Sciatic nerve (tissue), 2 donors: Measurements from ENCODE around the gene PPIG. TPM values are rescaled to one million over a fixed set of nuclear protein-coding genes. Genes with fewer than 3 reads are reported as not detected.
"Not testable (repeated sequence)": the region's sequence is repeated elsewhere in the genome, so short reads cannot be mapped to it uniquely, and the experiment has no call there.

Source experiments
- ATAC-seq: fragments of 200-7000 bp; cut with Tn5 transposase; one replicate; pipeline ENCODE4 v1.9.1; 2020; ENCODE audit warnings: mild to moderate bottlenecking, moderate library complexity
- DNase-seq: peaks from one replicate; pipeline ENCODE4 v3.0.0-alpha.2; 2020; ENCODE audit warnings: low spot score
- intact Hi-C: fragments of 100-400 bp; cut with DNase I; formaldehyde crosslinking; loops from one replicate; pipeline ENCODE4 v1.14.2; 2022
- total RNA-seq: library from RNA; stranded (reverse); fragmentation: NEBNext Ultra II Directional; extraction: Animal tissue kit (Norgen Biotek cat#: 25700); gene quantifications from one replicate; pipeline ENCODE4 v1.2.1, GENCODE V29; 2021
- donor health status: DM: no; HTN: no; CAD: no.
- donor health status: DM: no; HTN: no; CAD: no.

PPIG gene
- total RNA-seq, 1 donor from 2014 or later: 76.5 TPM

DNA sequence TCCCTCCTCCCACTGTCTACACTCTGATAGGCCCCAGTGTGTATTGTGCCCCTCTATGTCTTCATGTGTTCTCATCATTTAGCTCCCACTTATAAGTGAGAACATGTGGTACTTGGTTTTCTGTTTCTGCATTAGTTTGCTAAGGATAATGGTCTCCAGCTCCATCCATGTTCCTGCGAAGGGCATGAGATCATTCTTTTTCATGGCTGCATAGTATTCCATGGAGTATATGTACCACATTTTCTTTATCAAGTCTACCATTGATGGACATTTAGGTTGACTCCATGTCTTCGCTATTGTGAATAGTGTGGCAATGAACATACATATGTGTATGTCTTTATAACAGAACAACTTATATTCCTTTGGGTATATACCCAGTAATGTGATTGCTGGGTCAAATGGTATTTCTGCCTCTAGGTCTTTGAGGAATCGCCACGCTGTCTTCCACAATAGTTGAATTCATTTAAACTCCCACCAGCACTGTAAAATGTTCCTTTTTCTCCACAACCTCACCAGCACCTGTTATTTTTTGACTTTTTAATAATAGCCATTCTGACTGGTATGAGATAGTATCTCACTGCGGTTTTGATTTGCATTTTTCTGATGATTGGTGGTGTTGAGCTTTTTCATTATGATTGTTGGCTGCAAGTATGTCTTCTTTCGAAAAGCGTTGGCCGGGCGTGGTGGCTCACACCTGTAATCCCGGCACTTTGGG is 1.4 kb upstream of the PPIG start:
- ATAC-seq, intact Hi-C loops, DNase-seq: not testable (repeated sequence)

- intact Hi-C loops: no loop called here
- ATAC-seq: no peak
Measured at GRCh38 chr2:169583518-169583917, 633 bp upstream of the PPIG start.

DNA sequence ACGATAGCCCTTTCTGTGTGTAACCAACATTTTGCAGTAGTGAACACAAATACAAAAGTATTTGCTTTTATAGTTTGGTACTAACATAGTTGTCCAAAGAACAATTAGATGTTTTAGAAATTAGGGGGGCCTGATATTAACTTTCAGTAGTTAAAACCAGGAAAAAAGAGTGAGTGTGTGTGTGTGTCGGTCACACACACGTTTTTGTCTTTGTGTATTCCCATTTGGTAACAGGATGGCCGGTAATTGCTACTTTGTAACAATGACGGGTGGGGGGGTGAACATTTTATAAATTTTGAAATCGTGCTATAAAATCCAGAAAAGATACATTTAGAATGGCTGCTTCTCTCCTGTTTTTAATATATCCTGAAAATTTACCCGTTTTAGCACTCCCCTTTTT is 1.5 kb downstream of the PPIG start:
- no peak for ATAC-seq
- no peak for DNase-seq
- intact Hi-C loops: no loop called here

More at GRCh38 chr2:169583518-169583917, 633 bp upstream of the PPIG start:
- no peak for DNase-seq

GRCh38 chr2:169590804-169591203 is 6.7 kb downstream of the PPIG start:
- no peak for DNase-seq
- ATAC-seq: no peak
- intact Hi-C loops: no loop called here

GRCh38 chr2:169596546-169596945 is 12.4 kb downstream of the PPIG start:
- DNase-seq, intact Hi-C loops, ATAC-seq: not testable (repeated sequence)

DNA sequence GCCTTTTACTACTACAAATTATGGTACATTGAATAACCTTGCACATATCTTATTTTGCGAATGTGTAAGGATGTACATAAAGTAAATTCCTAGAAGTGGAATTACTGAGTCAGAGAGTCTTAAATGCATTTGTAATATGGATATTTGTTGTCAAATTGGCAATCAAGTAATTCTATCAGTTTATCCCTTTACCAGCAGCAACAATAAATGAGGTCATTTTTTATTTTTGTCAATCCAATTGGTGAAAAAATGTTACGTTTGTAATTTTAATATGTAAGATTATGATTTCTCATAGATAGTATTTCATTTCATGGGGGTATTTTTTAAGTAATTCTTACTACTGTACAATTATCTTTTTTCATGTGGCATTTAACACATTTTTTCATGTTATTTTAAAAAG is 14.8 kb downstream of the PPIG start:
- intact Hi-C loops: no loop called here
- ATAC-seq: no peak
- no peak for DNase-seq

DNA sequence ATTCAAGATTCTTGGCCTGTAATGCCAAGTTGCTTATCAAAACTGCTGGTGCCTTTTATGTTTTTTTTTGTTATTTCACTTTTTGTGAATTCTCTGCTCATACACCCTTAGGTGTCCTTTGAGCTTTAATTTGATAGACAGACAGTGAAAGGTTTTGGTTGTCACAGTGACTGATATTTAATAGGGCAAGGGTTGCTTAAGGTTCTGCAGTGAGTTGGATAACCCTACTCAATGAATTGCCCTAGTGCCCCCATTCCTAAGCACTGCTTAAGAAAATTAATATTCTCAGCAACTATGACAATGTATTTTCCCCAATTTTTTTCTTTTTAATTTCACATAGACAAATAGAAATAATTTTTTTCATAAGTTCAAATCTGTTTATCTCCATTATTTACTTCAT is 15.4 kb downstream of the PPIG start:
- intact Hi-C loops: no loop called here
- no peak for DNase-seq
- no peak for ATAC-seq

GRCh38 chr2:169609264-169609663 is 25.1 kb downstream of the PPIG start:
- intact Hi-C loops: no loop called here
- ATAC-seq (no peak), DNase-seq (no peak)

GRCh38 chr2:169613876-169614275 is 29.7 kb downstream of the PPIG start:
- ATAC-seq: no peak
- DNase-seq: no peak
- intact Hi-C loops: no loop called here

DNA sequence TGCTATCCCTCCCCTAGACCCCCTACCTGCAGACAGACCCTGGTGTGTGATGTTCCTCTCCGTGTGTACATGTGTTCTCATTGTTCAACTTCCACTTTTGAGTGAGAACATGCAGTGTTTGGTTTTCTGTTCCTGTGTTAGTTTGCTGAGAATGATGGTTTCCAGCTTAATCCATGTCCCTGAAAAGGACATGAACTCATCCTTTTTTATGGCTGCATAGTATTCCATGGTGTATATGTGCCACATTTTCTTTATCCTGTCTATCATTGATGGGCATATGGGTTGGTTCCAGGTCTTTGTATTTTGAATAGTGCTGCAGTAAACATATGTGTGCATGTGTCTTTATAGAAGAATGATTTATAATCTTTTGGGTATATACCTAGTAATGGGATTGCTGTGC is 31.8 kb downstream of the PPIG start:
- intact Hi-C loops, ATAC-seq, DNase-seq: not testable (repeated sequence)

DNA sequence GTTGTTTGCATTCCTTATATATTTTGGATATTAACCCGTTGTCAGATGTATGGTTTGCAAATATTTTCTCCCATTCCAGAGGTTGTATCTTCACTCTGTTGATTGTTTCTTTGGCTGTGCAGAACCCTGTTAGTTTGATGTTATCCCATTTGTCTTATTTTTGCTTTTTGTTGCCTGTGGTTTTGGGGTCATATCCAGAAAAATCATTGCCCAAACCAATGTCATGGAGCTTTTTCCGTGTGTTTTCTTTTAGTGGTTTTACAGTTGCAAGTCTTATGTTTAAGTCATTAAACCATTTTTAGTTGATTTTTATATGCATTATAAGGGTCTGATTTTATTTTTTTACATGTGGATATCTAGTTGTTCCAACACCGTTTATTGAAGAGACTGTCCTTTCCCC is 35.8 kb downstream of the PPIG start:
- intact Hi-C loops: no loop called here
- no peak for DNase-seq
- no peak for ATAC-seq

- no peak for ATAC-seq
- DNase-seq: no peak
- intact Hi-C loops: no loop called here
Measured at GRCh38 chr2:169620509-169620908, 36.4 kb downstream of the PPIG start.

- DNase-seq: no peak
- ATAC-seq: no peak
- intact Hi-C loops: no loop called here
Measured at GRCh38 chr2:169623235-169623634, 39.1 kb downstream of the PPIG start.

DNA sequence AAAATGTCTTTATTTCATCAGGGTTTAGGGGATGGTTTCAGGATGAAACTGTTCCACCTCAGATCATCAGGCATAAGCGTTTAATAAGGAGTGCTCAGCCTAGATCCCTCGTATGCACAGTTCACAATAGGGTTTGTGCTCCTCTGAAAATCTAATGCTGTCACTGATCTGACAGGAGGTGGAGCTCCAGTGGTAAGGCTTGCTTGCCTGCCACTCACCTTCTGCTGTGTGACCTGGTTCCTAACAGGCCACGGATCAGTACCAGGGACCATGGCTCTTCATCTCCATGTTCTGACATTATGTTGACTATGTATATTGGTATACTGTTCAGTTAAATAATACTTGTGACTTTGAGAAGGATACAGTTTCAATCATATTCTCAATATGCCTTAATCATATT is 41.6 kb downstream of the PPIG start:
- ATAC-seq (no peak), DNase-seq (no peak)
- intact Hi-C loops: no loop called here

DNA sequence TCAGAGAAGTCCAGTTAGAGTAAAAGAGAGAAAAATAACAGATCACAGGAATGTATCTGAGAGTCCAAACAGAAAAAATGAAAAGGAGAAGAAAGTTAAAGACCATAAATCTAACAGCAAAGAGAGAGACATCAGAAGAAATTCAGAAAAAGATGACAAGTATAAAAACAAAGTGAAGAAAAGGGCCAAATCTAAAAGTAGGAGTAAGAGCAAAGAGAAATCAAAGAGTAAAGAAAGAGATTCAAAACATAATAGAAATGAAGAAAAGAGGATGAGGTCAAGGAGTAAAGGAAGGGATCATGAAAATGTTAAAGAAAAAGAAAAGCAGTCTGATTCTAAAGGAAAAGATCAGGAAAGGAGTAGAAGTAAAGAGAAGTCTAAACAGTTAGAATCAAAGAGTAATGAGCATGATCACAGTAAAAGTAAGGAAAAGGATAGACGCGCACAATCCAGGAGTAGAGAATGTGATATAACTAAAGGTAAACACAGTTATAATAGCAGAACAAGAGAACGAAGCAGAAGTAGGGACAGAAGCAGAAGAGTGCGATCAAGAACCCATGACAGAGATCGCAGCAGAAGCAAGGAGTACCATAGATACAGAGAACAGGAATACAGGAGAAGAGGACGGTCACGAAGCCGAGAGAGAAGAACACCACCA is 52.4 kb downstream of the PPIG start:
- intact Hi-C loops: no loop called here
- DNase-seq (no peak), ATAC-seq (no peak)

GRCh38 chr2:169637620-169638019 is 53.5 kb downstream of the PPIG start:
- ATAC-seq: no peak
- DNase-seq: no peak
- intact Hi-C loops: no loop called here

DNA sequence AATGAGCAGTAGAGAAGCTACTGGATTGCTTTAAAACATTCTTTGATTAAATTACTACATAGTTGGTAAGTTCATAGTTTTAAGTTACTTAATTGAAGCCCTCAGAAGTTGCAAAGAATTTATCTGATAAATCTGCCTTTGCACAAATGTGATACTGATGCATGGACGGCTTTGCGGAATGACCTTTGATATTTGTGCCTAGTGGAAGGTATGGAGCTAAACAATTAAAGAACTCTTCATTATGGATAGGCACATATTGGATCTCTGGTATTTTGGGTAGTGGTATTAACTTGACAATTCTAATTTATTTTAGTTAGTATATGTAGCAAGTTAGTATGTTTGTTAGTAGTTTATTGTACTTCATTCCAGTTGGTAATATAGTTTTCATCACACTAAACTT is 56.0 kb downstream of the PPIG start:
- intact Hi-C loops: no loop called here
- ATAC-seq (no peak), DNase-seq (no peak)

- intact Hi-C loops: no loop called here
- ATAC-seq: no peak
- DNase-seq: no peak
Measured at GRCh38 chr2:169641464-169641863, 57.3 kb downstream of the PPIG start.

- no peak for ATAC-seq
- no peak for DNase-seq
- intact Hi-C loops: no loop called here
Measured at GRCh38 chr2:169644173-169644572, 60.0 kb downstream of the PPIG start.

DNA sequence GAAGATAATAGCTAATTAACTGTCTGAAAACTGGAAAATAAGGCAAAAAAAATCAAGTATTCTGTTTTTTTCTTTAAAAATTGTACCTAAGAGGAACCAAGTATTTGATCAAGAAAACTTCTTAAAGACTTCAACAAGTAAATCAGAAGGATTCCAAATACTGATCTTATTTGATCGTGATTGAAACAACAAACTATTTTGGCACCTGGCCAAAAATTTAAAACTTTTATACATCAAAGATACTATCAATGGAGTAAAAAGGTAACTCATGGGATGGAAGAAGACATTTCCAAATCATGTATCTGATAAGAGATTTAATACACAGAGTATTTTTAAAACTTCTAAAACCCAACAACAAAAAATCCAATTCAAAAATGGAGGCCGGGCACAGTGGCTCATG is 63.3 kb downstream of the PPIG start:
- ATAC-seq (no peak), DNase-seq (no peak)
- intact Hi-C loops: no loop called here

GRCh38 chr2:169649278-169649677 is 65.1 kb downstream of the PPIG start:
- no peak for DNase-seq
- no peak for ATAC-seq
- intact Hi-C loops: no loop called here
